ENCODE measurements around the gene NFIL3. TPM values are rescaled to one million over a fixed set of nuclear protein-coding genes. Genes with fewer than 3 reads are reported as not detected.

NFIL3 gene
- total and polyA plus RNA-seq, 2 of the 4 experiments (the other 2 are of a cell fraction): 27.6 to 27.7 TPM

DNA sequence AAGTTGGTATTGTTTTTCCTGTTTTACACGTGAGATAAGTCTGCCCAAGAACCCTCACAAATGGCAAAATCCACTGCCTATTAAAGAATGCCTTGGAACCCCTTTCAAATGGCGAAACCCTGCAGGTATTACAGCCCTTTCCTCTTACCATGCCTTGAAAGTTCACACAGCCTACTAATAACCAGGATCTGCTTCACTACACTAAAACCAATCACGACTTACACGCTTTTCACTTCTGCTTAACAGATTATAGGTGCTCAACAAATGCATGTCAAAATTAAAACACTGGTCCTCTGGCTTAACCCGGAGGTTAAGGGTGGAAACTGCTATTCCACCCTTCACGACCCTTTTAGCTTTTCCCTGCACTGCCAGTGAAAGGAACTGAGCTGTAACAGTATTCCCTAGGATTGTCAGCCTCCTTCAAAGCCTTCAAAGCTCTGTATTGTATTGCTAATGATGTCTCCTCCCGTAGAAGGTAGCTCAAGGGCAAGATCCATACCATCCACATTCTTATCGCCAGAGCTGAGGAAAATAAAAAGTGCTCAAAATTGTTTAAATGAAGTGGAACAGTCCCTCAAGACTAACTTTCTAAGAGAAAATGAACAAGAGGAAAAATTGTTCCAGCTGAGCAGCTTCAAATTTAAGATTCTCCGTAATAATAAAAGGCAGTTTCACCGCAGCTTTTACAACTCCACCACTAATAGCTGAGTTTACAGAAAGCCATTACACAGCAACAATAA lies 62.9 kb downstream of the NFIL3 start:
- 60% methylated on average over 1 of the region's 10 CpGs; no CpG with 5 or more reads in 1 of the 2 experiments for WGBS, 2 experiments (ENCODE audit: extremely low coverage in 2 of 2, insufficient read length in 1 of 2)
- Histone ChIP-seq H3K14ac (replicated peaks; ENCODE audit: low read depth, low read length) (peak overlapping the region; percentile 60), H3K79me1 (ENCODE audit: low read depth in 1 of 2, low read length in 2 of 2) (peaks cover 24 to 61% of the 10 kb centered on the region in 2 experiments), H3K27ac (ENCODE audit: insufficient read depth, low read length) (peak overlapping the region; percentile 80; the same call in 1 of the 2 replicates), H3K9me3 (ENCODE audit: control insufficient read depth, insufficient read depth, low read length) (no peaks in the 10 kb centered on the region), H3K4me2 (ENCODE audit: low read depth, low read length) (peak overlapping the region; percentile 99), H3K4ac (ENCODE audit: low read depth, low read length) (peak overlapping the region; percentile 29), H3K56ac (ENCODE audit: extremely low read depth, insufficient read depth, low read length) (no peak overlapping the region), H2BK120ac (ENCODE audit: low read depth, low read length) (peak overlapping the region; percentile 72), H4K20me1 (ENCODE audit: insufficient read depth, low read length) (no peaks in the 10 kb centered on the region), H3K9ac (ENCODE audit: low read depth, low read length) (peak overlapping the region; percentile 87), H3K18ac (ENCODE audit: low read depth, low read length) (peak overlapping the region; percentile 24; the same call in 1 of the 2 replicates), H3K23ac (ENCODE audit: low read depth, low read length) (peak overlapping the region; percentile 84), H3K36me3 (ENCODE audit: control insufficient read depth, insufficient read depth, low read length) (0 out of 2 replicates have a peak, but pooled peaks cover 1% of the 10 kb centered on the region), H2AFZ (replicated peaks; ENCODE audit: low read length, poor library complexity) (peak overlapping the region; percentile 96), H3K27me3 (ENCODE audit: control insufficient read depth, insufficient read depth, low read length) (no peaks in the 10 kb centered on the region), H4K8ac (ENCODE audit: low read depth in 2 of 2, low read length in 2 of 2) (peak overlapping the region; percentile 48 to 97; a peak in 2 of 4 replicates), H4K91ac (ENCODE audit: insufficient read depth, low read depth, low read length) (peak overlapping the region; percentile 13; the same call in 1 of the 2 replicates), H4K5ac (ENCODE audit: low read depth, low read length) (peak overlapping the region; percentile 56), H2AK5ac (ENCODE audit: low read depth, low read length) (no peak overlapping the region), H2BK5ac (ENCODE audit: low read depth, low read length, poor library complexity, severe bottlenecking) (peak overlapping the region; percentile 74), H2BK15ac (ENCODE audit: low read depth, low read length) (peak overlapping the region; percentile 2; the same call in 1 of the 3 replicates), H3K9me1 (ENCODE audit: insufficient read depth, low read length) (peaks cover 16% of the 10 kb centered on the region), H2AK9ac (replicated peaks; ENCODE audit: low read depth, low read length, poor library complexity) (peak overlapping the region; percentile 81), H2BK20ac (ENCODE audit: low read depth, low read length) (no peak overlapping the region), H3K4me3 (ENCODE audit: insufficient read depth, low read depth, low read length) (peak overlapping the region; percentile 100), H3K4me1 (ENCODE audit: control insufficient read depth, insufficient read depth, low read length) (peaks cover 6% of the 10 kb centered on the region)
- POLR2A ChIA-PET (ENCODE audit: unreplicated experiment): no interaction called here
- CTCF ChIA-PET: interaction anchor here (2.1 kb wide), 1 partner anchor 271 kb away, joined by 6 read pairs; no protein-coding TSS in a partner anchor
- intact Hi-C loops (cut with micrococcal nuclease): loop anchor here (1.0 to 2.0 kb wide), 2 partner anchors 62 to 323 kb away; partner anchors contain the start of gene NFIL3
- TF ChIP-seq FOS (IDR thresholded peaks at IDR 0.05; ENCODE audit: low read depth, low read length) (no peak), NFE2L2 (IDR thresholded peaks at IDR 0.05; ENCODE audit: low read depth, low read length) (no peak), RAD21 (IDR thresholded peaks at IDR 0.05; ENCODE audit: low read length) (0 out of 2 replicates have a peak, but pooled peaks have one; percentile 5), SMC3 (IDR thresholded peaks at IDR 0.05; ENCODE audit: low read depth, low read length) (0 out of 2 replicates have a peak, but pooled peaks have one; percentile 6), POLR2A (IDR thresholded peaks at IDR 0.05; ENCODE audit: low read depth, low read length) (no peak), MAFK (IDR thresholded peaks at IDR 0.05; ENCODE audit: low read depth, low read length) (no peak)
- dilution Hi-C loops (cut with HindIII; ENCODE audit: low sequenced_read_pairs, unreplicated experiment): no loop called here
- DNase-seq: no peak
- in situ Hi-C loops (cut with MboI; ENCODE audit: low sequenced_read_pairs): no loop called here
- BruUV-seq (replicated peaks): no TSS peak
- no peak for ATAC-seq (ENCODE audit: low read depth)
